ENCODE results near the gene OR2A25.

GRCh38 chr7:144109283-144109682, 39.7 kb downstream of the OR2A25 start, which contains the start of gene OR2A2:
- no peak for TF ChIP-seq CTCF (IDR thresholded peaks at IDR 0.05)
- no peak for TF ChIP-seq EP300 (IDR thresholded peaks at IDR 0.05)
